Left renal cortex interstitium (tissue), 4 donors: ENCODE results near the gene S100A7. TPM values are rescaled to one million over a fixed set of nuclear protein-coding genes. Genes with fewer than 3 reads are reported as not detected.
"Not testable (repeated sequence)": the region's sequence is repeated elsewhere in the genome, so short reads cannot be mapped to it uniquely, and the experiment has no call there.

ENCODE experiments used
- DNase-seq, 4 donors: peaks; one replicate each; pipeline ENCODE4 v3.0.0-alpha.2; 2013; ENCODE audit warnings: low read depth in 4 of 4, low spot score in 2 of 4, missing footprints in 1 of 4
- polyA plus RNA-seq, 4 donors: library from polyadenylated mRNA; unstranded; fragments of 120-200 nt; gene quantifications; one replicate each; pipeline ENCODE4 v1.2.1, GENCODE V29; 2013; ENCODE audit not compliant: insufficient read length in 4 of 4

The S100A7 gene
- polyA plus RNA-seq, 4 donors, result 0.32 to 0.87 (median 0.55) TPM; not detected in 1

DNA sequence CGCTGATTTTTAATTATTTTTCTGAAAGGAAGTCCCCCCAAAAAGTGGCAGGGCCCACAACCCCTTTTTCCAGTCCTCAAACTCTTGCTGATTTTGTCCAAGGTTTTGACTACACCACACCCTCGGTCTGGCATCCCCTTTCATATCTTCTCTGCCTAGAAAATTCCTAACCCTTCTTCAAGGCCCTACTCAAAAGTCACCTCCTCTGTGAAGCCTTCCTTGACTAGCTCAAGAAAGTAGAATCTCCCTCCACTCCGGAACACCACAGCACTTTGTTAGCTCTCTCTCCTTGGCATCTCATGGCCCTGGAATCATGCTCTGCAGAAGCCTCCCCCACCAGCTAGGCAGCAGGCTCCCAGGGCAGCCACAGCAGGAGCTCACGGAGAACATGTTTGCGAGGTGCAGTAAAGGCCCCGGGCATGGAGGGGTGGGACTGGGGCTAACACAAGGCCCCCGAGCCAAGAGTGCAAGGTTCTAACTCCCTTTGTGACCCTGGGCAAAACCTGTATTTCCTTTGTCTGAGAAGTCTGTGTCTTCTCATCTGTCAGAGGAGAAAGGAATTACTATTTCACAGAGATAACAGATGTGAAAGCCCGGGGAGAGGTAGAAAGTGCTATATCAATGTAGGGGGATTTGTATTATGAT lies 17.7 kb upstream of the S100A7 start:
- DNase-seq, result no peak

DNA sequence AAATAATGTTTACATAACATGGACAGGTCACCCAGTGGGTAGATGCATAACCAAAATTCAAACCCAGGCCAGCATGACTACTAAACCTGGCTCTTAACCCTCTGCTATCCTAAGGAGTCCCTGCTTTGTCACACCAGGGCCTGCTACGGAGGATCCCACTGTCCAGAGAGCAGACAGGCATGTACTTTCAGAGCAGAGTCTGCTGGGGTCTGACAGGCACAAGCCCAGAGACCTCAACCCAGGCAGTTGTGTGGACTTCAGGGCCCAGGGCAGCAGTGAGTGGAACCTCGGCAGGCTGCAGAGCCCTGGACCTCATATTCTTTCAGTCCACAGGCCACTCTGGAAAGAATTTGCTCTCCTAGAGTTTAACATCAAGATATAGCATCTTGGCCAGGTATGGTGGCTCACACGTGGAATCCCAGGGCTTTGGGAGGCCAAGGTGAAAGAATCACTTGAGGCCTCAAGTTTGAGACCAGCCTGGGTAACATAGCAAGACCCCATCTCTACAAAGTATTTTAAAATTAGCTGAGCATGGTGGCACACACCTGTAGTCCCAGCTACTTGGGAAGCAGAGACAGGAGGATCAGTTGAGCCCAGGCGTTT lies 16.1 kb upstream of the S100A7 start:
- DNase-seq, result no peak

DNA sequence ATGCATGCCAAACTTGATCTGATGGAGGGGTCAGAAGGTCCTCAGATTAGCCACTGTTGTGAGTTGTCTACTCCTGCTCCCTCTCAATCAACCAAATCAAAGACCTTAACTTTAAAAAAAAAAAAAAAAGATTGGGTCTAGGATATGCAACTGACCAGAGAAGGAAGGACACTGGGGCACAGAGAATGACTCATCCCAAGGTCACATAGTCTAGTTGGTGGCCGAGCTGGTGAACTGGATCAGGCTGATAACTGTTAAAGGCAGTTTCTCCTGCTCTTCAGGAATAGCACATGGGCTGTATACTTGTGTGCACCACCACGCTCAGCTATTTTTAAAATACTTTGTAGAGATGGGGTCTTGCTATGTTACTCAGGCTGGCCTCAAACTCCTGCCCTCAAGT lies 14.8 kb upstream of the S100A7 start:
- DNase-seq, result no peak

DNA sequence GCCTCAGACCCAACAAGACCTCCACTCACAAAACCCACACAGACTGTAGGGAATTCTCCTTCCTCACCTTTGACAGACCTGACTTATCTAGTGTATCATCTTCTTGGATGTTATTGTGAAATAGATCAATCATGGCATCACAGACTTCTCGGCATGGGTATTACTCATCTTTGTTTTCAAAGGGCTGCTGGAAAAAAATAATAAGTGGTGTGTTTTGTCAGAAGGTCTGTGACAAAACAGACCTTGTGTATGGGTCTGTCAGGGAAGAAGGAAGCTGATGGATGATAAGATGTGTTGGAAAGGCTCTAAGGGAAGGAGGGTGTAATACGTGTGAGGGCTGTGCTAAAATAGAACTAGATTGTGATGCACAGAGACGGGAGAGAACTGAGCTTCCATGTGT lies 13.9 kb upstream of the S100A7 start:
- no peak for DNase-seq

DNA sequence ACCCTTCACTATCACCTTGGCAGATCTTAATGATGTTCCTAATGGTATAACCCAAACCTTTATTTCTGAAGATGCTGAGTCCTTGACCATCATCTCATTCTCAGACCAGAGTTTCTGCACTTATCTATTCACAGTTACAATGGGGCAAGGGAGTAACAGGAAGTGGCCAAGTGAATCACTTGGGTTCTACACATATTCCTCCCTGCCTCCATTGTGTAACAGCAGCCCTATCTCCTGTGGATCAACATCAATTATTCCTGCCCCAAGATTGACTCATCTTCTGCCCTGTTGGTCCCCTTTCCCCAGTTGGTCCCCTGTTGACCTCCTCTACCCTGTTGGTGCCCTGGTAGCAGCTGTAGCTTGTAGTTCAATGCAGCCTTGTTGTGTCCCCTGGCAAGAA lies 10.3 kb upstream of the S100A7 start:
- DNase-seq, result no peak

DNA sequence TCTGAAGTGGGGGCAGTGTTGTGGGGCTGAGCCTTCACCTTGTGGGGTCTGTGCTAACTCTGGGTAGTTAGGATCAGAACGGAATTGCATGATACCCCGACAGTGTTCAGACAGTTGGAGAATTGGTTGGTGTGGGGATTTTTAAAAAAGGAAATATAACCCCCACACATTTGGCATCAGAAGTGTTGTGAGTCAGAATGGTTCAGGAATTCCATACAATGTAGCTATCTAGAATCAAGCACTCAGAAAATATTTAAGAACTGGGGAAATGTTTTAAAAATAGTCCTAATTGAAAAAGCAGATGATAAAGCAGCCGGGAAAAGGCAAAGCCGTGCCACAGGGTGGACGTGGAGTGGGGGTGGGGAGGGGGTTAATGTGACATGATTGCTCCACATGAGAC lies 6.5 kb upstream of the S100A7 start:
- DNase-seq, result no peak

DNA sequence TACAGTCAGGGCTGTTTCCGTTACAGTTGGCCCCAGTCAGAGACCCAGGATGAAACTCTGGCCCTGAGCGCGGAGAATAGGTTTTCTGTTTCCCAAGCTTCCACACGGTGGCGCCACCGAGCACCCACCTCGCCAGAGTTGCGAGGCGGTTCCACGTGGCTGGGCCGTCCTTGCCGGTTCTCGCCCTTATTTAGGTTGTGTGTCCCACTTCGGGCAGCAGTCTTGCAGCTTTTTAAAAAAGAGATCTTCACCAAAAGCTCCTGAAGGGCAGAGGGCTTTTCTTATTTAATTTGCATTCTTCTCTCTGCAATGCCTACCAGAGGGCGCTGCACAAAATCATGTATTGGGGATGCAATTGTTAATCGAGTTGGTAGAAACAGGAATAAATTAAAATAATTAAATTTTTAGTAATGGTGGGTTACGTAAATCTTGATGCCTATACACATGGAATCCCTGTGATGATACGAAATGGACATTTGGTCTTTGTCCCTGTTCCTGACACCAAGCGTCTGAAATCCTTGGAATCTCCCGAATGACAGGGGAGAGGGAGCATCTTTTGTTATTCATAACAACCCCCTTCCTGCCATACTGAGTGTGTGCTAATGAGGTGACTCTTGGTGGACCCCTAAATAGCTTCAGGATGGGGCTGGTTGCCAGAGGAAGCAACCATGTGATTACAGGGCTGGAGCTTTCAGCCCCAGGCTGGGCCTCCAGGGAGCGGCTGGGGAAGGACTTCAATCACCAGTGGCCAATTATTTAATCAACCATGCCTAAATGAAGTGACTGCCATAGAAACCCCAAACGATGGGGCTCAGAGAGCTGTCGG lies 5.6 kb upstream of the S100A7 start:
- DNase-seq, result no peak

DNA sequence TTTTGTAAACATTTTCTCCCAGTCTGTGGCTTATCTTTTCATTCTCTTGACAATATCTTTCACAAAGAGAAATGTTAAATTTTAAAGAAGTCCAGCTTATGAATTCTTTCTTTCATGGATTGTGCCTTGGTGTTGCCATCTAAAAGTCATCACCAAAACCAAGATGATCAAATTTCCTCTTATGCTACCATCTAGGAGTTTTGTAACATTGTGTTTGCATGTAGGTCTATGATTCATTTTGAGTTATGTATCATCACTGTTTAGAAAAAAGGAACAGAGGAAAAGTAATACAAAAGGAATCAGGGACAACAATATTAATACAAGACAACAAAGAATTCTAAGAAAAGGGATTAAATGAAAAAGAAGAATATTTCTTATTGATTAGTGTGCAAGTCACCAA lies 2.3 kb upstream of the S100A7 start:
- not testable (repeated sequence) for DNase-seq

DNA sequence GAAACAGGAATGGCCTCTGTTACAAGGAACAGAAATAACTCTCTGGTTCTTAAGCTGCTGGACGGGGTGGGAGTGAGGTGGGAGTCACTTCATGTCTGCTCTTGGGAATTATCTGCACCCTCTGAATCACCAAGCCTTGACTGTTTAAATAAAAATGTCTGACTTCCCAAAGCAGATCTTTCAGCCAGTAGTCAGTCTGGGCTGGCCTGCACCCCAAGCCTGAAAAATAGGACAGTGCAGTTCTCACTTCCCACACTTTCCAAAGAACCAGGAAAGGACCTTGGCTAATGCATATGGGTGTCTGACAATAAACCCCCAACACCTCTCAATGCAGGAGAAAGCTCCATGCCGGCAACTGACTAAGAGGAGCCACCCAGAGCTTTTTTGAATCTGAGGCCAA lies 796 bp downstream of the S100A7 start:
- DNase-seq, result no peak

DNA sequence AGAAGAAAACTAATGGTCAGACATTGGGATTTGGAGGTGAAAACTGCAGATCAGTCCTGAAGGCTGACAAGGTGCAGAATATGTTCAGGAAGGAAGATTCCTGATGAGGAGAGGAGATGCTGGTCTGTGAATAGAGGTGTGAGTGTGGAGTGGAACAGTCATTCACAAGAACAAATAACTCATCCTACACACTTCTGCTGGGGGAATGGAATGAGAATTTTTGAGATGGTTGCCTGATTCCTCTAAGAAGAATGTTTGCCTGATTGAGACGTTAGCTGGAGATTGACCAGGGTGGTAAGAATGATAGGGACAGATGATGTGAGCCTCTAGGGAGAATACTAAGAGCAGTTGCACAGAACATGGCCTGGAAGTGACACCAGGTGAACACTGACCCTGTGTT lies 4.1 kb downstream of the S100A7 start:
- no peak for DNase-seq

DNA sequence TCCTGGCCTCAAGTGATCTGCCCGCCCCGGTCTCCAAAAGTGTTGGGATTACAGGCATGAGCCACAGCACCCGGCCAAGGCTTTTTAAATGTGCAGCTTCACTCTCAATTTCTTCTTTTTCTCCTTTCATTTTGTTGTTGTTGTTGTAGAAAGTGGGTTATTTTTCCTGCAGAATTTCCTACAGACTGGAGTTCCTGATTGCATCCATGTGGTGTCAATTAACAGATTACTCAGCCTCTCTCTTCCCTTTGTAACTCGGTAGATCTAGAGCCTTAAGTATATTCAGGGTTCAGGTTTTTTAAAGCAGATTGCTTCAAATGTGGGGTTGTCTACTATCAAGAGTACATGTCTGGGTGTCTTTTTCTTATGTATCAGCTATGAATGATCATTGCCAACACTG lies 11.6 kb downstream of the S100A7 start:
- not testable (repeated sequence) for DNase-seq

DNA sequence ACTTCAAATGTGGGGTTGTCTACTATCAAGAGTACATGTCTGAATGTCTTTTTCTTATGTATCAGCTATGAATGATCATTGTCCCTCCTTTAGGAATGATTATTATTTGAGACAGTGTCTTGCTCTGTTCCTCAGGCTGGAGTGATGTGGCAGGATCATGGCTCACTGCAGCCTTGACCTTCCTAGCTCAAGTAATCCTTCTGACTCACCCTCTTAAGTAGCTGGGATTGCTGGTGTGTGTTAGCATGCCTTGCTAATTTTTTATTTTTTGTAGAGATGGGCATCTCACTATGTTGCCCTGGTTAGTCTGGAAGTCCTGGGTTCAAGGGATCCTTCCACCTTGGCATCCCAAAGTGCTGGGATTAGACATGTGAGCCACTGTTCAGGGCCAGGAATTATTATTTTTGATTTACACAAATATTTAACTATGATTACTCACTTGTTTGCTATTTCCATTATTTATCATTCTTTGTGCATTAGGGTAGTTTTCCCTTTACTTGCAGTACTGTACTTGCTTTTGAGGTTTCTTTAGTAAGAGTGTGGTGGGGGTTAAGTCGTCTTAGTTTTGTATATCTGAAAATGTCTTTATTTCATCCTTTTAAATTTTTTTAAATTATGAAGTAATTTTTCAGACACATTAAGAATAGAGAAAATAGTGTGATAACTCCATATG lies 12.8 kb downstream of the S100A7 start:
- no peak for DNase-seq

DNA sequence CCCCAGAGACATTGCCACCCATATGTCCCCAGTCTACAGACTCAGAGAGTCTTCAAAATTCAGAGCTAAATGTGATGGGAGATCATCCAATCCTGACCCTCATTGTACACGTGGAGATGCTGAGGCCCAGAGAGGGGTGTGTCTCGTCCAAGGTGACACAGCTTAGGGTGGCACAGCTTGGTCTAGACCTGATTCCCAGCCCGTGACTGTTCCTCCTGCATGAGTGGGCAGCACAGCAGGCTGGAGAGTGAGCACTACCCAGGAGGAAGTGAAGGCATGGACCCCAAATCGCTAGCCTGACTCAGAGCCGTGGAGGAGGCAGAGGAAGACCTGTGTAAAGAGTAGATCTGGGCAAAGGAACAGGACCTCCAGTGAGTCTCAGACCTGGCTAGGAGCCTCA lies 16.4 kb downstream of the S100A7 start:
- no peak for DNase-seq

DNA sequence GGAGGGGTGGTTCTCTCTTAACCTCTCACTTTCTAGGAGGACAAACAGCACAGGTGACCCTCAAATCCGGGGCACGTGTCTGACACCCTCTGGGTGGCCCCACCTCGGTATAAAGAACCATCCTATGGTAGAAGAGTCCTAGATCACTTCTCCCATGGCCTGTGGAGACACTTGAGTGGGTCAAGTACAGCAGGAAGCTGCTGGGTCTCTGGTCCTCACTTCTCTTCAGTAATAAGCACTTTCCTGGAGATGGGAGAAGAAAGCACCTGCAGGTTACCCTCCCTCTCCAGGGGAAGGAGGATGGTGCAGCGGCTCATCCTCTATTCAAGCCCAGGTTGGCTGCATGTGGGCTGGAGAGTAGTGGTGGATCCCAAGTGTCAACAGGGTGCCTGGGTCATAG lies 17.0 kb downstream of the S100A7 start:
- no peak for DNase-seq

DNA sequence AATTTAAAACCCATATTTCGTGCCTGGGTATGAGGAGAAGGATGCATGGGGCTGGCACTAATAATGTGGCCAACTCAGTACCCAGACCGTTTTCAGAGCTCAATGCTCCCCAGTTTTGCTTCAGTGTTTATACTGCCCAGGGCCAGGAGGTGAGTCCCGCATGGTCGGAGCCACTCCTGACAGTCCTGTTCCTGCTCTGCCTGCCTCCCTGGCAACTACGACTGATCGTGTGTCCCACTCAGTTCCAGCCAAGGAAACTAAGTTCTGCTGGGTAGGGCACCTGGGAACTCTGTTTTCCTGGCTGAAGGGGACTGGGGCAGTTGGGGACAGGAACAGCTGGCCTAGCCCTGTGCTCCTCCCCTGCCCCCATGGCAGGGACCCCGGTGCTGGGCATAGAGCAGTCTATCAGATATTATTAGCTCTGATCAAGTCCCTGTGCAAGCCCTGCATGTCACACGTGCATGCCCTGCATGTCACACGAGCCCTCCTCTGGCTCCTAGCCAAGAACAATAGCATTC lies 19.2 kb downstream of the S100A7 start:
- no peak for DNase-seq

DNA sequence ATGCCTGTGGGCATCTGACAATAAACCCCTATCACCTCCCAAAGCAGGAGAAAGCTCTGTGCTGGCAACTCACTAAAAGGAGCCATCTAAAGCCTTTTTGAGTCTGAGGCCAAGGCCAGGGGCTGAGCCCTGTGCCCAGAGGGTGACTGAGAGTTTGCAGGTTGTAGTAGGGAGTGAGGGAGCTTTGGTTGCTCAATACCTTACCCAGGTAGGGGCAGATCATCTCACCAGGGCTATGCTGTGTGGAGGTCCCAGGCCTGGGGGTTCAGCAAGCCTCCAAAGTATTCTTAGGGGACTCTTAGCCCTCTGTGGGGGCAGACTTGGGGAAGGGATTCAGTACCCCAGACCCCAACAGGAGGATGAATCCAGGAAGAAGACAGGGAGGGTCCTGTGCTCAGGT lies 21.2 kb downstream of the S100A7 start:
- DNase-seq, result no peak

DNA sequence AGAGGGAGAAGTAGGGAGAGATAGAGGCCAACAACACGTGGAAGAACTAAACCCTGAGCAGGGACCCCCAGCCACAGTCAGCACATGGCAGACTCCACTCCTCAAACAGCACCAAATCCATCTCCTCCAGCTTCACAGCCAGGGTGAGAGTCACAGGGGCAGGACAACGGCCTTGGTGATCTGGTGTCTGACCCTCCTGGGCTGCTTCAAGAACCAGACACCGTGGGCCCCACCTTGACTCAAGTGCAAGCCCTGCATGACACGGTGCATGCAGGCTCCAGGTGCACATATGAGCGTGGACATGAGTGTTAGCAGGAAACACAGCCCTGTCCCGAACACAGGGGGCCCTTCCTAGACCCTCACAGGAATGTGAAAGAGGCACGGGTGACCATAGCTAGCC lies 21.9 kb downstream of the S100A7 start:
- no peak for DNase-seq

DNA sequence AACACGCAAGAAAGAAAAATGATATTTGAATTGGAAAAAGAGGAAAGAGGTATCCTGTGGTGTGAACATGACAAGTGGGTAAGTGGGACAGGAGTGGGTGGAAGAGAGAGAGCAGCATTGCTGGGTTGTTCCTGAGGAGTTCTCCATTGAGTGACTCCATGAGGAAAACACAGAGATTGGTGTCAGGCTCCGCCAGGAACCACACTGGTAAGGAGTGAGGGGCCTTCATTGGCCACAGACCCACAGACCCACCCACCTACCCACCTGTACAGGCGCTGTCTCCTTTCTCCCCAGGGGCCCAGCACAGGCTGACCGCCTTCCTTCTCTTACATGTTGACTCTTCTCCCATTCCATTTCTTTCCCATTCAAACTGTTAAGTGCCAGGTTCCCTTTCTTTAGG lies 23.2 kb downstream of the S100A7 start:
- DNase-seq, result no peak

DNA sequence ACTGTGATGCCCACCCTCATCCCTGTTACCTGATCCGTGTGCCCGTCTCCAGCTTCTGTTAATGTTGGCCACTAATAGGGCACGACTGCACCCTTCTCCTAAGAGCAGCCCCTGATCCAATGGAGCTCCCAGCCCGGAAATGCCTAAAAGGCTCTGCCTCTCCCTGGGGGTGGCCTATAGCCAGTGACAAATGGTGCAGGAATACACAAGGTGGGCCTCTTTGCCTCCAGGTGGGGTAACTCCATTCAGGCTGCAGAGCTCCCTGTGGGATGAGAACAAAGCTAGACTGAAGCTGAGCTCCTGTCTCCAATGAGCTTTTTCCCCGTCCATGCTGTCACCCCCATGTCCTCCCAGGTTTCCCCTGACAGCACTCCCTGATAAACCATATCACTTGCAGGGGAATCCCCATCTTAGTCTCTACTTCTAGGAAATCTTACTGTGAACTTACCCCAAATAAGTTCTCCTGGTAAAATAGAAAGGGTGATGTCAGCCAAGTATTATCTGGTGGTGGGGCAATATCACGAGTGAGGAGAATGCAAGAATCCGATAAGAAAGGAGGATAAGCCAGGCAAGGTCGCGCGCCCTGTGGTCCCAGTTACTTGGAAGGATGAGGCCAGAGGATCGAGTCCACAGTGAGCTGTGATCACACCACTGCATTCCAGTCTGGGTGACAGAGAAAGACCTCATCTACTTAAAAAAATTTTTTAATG lies 25.6 kb downstream of the S100A7 start:
- no peak for DNase-seq

DNA sequence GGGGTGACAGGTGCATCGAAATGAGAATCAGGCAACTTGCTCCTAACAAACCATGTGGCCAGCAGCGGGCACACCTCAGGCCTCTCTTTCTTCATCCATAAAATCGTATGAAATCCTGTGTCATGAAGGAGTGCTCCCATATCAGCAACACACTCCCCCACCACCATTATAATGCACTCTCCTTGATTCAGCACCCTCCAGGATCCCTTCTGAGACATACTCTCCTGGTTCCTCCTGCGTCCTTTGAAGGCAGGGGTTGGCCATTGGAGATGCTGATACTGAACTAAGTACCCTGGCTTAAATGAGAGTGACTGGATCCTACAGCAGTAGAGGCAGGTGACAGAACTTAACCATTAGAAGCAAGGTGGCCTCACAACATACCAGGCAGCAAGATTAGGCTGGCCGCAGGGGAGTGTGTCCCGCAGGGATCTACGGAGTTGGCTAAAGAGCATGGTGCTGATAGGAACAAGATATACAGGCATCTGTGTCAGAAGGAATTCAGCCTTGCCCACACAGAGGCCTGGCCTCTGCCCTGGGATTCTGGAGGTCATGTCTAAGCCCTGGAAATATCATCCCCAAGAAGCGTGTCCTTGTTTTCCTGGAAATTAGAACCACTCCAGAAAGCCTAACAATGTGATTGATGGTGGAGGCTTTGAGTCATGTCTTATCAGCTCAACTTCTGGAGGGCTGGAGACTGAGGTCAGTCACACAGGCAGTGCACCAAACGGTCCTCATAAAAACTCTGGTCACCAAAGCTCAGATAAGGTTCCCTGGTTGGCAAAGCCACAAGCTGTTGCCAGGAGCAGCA lies 27.4 kb downstream of the S100A7 start:
- DNase-seq, result no peak
